ENCODE results near the gene SERPINB7. TPM values are rescaled to one million over a fixed set of nuclear protein-coding genes. Genes with fewer than 3 reads are reported as not detected.

SERPINB7 gene
- polyA plus RNA-seq, 1 of the 3 experiments (the other 2 are of a cell fraction) = 99.5 TPM

DNA sequence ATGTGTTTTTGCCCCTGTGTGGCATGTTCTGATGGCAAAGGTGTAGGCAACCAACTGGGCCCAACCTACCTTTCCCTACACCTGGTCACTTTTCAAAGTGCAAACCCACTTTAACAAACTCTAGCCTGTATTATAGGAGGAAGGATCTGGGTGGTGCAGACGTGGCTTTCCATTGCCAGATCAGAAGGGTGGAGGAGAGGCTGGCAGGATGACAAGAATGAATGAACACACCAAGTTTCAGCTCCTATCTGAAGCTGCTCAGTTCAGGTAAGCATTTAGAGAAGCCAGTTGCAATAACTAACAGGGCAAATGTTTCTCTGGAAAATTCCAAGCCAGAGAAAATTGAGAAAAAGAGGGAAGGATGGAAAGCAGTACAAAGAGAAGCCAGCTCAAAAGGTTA lies 707 bp upstream of the SERPINB7 start:
- H3K27me3 ChIP-seq (ENCODE audit: insufficient read depth) = no peaks in the 10 kb centered on the region
- H3K4me1 ChIP-seq (ENCODE audit: control insufficient read depth in 1 of 2, insufficient read depth in 2 of 2, low read depth in 1 of 2, low read length in 1 of 2) = peaks cover 0 to 18% of the 10 kb centered on the region in 2 experiments; a peak in 3 of 4 replicates
- H4K20me1 ChIP-seq (ENCODE audit: insufficient read depth) = no peaks in the 10 kb centered on the region
- no peak for TF ChIP-seq TAF1 (IDR thresholded peaks at IDR 0.05; ENCODE audit: borderline replicate concordance, low read depth, low read length)
- no peak for TF ChIP-seq NFIC (IDR thresholded peaks at IDR 0.05; ENCODE audit: borderline replicate concordance)
- no peak for TF ChIP-seq ELF1 (IDR thresholded peaks at IDR 0.05)
- TF ChIP-seq RAD21 (IDR thresholded peaks at IDR 0.05; ENCODE audit: low read length) = no peak
- TF ChIP-seq, protein P1, sequence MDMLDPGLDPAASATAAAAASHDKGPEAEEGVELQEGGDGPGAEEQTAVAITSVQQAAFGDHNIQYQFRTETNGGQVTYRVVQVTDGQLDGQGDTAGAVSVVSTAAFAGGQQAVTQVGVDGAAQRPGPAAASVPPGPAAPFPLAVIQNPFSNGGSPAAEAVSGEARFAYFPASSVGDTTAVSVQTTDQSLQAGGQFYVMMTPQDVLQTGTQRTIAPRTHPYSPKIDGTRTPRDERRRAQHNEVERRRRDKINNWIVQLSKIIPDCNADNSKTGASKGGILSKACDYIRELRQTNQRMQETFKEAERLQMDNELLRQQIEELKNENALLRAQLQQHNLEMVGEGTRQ (IDR thresholded peaks at IDR 0.05; ENCODE audit: borderline replicate concordance, low read depth, low read length) = no peak
- H3K9me3 ChIP-seq = no peaks in the 10 kb centered on the region
- POLR2A ChIA-PET = no interaction called here
- H3K79me2 ChIP-seq (ENCODE audit: insufficient read depth) = peaks cover 30% of the 10 kb centered on the region
- no peak overlapping the region for H3K4me2 ChIP-seq
- H3F3A ChIP-seq (replicated peaks; ENCODE audit: insufficient read depth) = peaks cover 33% of the 10 kb centered on the region
- no peak for DNase-seq
- no peaks in the 10 kb centered on the region for H3K36me3 ChIP-seq (replicated peaks in 1 of 2; ENCODE audit: control insufficient read depth in 1 of 2, insufficient read depth in 2 of 2, low read length in 1 of 2)
- WGBS (ENCODE audit: low lambda C conversion rate) = 35% methylated on average over 1 of the region's 1 CpG
- no peaks in the 10 kb centered on the region for H3K9me2 ChIP-seq
- H3K27ac ChIP-seq (ENCODE audit: low read depth in 2 of 2, low read length in 1 of 2) = peak overlapping the region; percentile 78 to 84; a peak in 3 of 4 replicates
- 0 out of 2 replicates have a peak overlapping the region, but pooled peaks have one; percentile 25 for H3K9ac ChIP-seq
- CTCF ChIA-PET = no interaction called here
- H3K4me3 ChIP-seq (ENCODE audit: low read depth in 2 of 2, low read length in 1 of 2) = no peak overlapping the region
- H2AFZ ChIP-seq (ENCODE audit: low read depth) = peak overlapping the region; percentile 63

DNA sequence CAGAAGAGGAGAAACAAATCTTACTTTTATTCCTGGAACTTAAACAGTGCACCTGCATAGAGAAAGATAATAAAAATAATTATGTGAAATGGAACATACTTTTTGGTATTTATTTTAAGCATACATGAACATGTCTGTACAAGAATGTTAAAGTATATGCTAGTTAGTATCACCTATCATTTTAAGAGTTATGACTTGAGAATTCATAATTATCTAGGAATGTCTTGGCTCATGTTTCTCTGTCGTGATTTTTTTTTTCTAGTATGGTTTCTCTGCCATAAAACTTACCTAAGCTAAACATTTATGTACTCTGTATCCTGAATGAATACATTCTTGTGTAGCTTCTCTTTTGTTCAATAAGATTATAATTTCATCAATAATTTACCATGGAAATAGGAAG lies 4.2 kb downstream of the SERPINB7 start:
- H3K9ac ChIP-seq = peak overlapping the region; percentile 19; the same call in 1 of the 2 replicates
- no peaks in the 10 kb centered on the region for H3K27me3 ChIP-seq (ENCODE audit: insufficient read depth)
- TF ChIP-seq NRF1 (IDR thresholded peaks at IDR 0.05; ENCODE audit: low read depth, low read length) = no peak
- TF ChIP-seq RCOR1 (IDR thresholded peaks at IDR 0.05; ENCODE audit: low read length) = no peak
- TF ChIP-seq RAD21 (IDR thresholded peaks at IDR 0.05; ENCODE audit: low read length) = no peak
- TF ChIP-seq, protein P2, sequence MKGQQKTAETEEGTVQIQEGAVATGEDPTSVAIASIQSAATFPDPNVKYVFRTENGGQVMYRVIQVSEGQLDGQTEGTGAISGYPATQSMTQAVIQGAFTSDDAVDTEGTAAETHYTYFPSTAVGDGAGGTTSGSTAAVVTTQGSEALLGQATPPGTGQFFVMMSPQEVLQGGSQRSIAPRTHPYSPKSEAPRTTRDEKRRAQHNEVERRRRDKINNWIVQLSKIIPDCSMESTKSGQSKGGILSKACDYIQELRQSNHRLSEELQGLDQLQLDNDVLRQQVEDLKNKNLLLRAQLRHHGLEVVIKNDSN (IDR thresholded peaks at IDR 0.05; ENCODE audit: borderline replicate concordance, low read depth) = no peak
- no peak for TF ChIP-seq SMC3 (IDR thresholded peaks at IDR 0.05; ENCODE audit: low read depth, low read length)
- no peak for TF ChIP-seq MEF2A (IDR thresholded peaks at IDR 0.05; ENCODE audit: borderline replicate concordance, low read depth)
- no peak for TF ChIP-seq JUND (IDR thresholded peaks at IDR 0.05)
- TF ChIP-seq RFX5 (IDR thresholded peaks at IDR 0.05; ENCODE audit: low read length) = no peak
- TF ChIP-seq POLR2AphosphoS5 (IDR thresholded peaks at IDR 0.05; ENCODE audit: low read depth, low read length) = no peak
- TF ChIP-seq, protein P3, sequence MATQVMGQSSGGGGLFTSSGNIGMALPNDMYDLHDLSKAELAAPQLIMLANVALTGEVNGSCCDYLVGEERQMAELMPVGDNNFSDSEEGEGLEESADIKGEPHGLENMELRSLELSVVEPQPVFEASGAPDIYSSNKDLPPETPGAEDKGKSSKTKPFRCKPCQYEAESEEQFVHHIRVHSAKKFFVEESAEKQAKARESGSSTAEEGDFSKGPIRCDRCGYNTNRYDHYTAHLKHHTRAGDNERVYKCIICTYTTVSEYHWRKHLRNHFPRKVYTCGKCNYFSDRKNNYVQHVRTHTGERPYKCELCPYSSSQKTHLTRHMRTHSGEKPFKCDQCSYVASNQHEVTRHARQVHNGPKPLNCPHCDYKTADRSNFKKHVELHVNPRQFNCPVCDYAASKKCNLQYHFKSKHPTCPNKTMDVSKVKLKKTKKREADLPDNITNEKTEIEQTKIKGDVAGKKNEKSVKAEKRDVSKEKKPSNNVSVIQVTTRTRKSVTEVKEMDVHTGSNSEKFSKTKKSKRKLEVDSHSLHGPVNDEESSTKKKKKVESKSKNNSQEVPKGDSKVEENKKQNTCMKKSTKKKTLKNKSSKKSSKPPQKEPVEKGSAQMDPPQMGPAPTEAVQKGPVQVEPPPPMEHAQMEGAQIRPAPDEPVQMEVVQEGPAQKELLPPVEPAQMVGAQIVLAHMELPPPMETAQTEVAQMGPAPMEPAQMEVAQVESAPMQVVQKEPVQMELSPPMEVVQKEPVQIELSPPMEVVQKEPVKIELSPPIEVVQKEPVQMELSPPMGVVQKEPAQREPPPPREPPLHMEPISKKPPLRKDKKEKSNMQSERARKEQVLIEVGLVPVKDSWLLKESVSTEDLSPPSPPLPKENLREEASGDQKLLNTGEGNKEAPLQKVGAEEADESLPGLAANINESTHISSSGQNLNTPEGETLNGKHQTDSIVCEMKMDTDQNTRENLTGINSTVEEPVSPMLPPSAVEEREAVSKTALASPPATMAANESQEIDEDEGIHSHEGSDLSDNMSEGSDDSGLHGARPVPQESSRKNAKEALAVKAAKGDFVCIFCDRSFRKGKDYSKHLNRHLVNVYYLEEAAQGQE (IDR thresholded peaks at IDR 0.05; ENCODE audit: low read depth, low read length) = no peak
- no peak for TF ChIP-seq RXRA (IDR thresholded peaks at IDR 0.05; ENCODE audit: borderline replicate concordance, low read depth)
- no peak for TF ChIP-seq CHD2 (IDR thresholded peaks at IDR 0.05; ENCODE audit: low read length, partially characterized antibody)
- TF ChIP-seq, protein P1 (IDR thresholded peaks at IDR 0.05; ENCODE audit: borderline replicate concordance, low read depth, low read length) = no peak
- TF ChIP-seq FOXM1 (IDR thresholded peaks at IDR 0.05; ENCODE audit: low read depth) = no peak
- no peak for TF ChIP-seq SIN3A (IDR thresholded peaks at IDR 0.05; ENCODE audit: borderline replicate concordance, low read depth, low read length)
- no peak for TF ChIP-seq GATA2 (CRISPR knock-in tag; IDR thresholded peaks at IDR 0.05)
- TF ChIP-seq TCF12 (IDR thresholded peaks at IDR 0.05) = no peak
- no peaks in the 10 kb centered on the region for H3K36me3 ChIP-seq (replicated peaks in 1 of 2; ENCODE audit: control insufficient read depth in 1 of 2, insufficient read depth in 2 of 2, low read length in 1 of 2)
- no peak overlapping the region for H2AFZ ChIP-seq (ENCODE audit: low read depth)
- DNase-seq = no peak
- peaks cover 33% of the 10 kb centered on the region for H3F3A ChIP-seq (replicated peaks; ENCODE audit: insufficient read depth)
- ChIA-PET POLR2A (no interaction called here), CTCF (interaction anchor here (1.5 kb wide), 1 partner anchor 44 kb away, joined by 4 read pairs; no protein-coding TSS in a partner anchor)
- H3K79me2 ChIP-seq (ENCODE audit: insufficient read depth) = peaks cover 53% of the 10 kb centered on the region
- H3K9me3 ChIP-seq = no peaks in the 10 kb centered on the region
- peak overlapping the region; percentile 34 to 48; a peak in 2 of 4 replicates for H3K4me3 ChIP-seq (ENCODE audit: low read depth in 2 of 2, low read length in 1 of 2)
- H3K4me1 ChIP-seq (ENCODE audit: control insufficient read depth in 1 of 2, insufficient read depth in 2 of 2, low read depth in 1 of 2, low read length in 1 of 2) = peaks cover 0 to 22% of the 10 kb centered on the region in 2 experiments; a peak in 3 of 4 replicates
- peak overlapping the region; percentile 51 to 84; a peak in 2 of 4 replicates for H3K27ac ChIP-seq (ENCODE audit: low read depth in 2 of 2, low read length in 1 of 2)
- H3K4me2 ChIP-seq = peak overlapping the region; percentile 77
- 10% methylated on average over 1 of the region's 1 CpG for WGBS (ENCODE audit: low lambda C conversion rate)
- no peaks in the 10 kb centered on the region for H3K9me2 ChIP-seq
- H4K20me1 ChIP-seq (ENCODE audit: insufficient read depth) = no peaks in the 10 kb centered on the region

Measured in SK-N-SH (cell line).